ENCODE data around the gene WASHC4.

Gene WASHC4

DNA sequence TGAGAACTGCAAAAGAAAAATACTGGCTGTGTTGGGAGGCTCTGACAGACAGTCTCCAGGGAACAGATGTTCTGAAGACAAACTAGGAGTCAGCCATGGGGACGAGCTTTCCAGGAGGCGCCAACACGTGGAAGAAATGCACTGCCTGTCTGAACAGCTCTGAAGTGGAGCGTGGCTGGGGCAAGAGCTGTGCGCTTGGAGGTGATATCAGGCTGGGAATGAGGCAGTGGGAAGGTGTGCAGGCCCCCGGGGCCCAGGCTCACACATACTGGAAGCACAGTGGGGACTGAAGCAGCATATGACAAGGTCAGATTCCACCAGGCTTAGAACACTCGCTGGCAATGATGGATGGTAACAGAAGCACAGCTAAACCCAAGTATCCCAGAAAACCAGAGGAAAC is 110.9 kb downstream of the WASHC4 start:
- Histone ChIP-seq H3K9me2 (replicated peaks; ENCODE audit: control insufficient read depth, low read length) (no peaks in the 10 kb centered on the region), H3K79me2 (ENCODE audit: control insufficient read depth, low read length) (no peaks in the 10 kb centered on the region), H3K4me3 (ENCODE audit: low read length) (no peak overlapping the region), H3K27me3 (ENCODE audit: control insufficient read depth, low read length) (no peaks in the 10 kb centered on the region), H3K4me2 (ENCODE audit: low read length) (no peak overlapping the region), H3F3A (ENCODE audit: control insufficient read depth, insufficient read depth) (no peaks in the 10 kb centered on the region), H4K20me1 (ENCODE audit: control insufficient read depth, insufficient read depth, low read depth, low read length) (no peaks in the 10 kb centered on the region), H3K36me3 (ENCODE audit: control insufficient read depth, low read length) (peaks cover 23% of the 10 kb centered on the region), H3K9me3 (ENCODE audit: control insufficient read depth, insufficient read depth, low read length) (no peaks in the 10 kb centered on the region), H3K27ac (ENCODE audit: low read depth, low read length) (no peak overlapping the region), H3K4me1 (ENCODE audit: control insufficient read depth, low read length) (no peaks in the 10 kb centered on the region)
- TF ChIP-seq, protein P1, sequence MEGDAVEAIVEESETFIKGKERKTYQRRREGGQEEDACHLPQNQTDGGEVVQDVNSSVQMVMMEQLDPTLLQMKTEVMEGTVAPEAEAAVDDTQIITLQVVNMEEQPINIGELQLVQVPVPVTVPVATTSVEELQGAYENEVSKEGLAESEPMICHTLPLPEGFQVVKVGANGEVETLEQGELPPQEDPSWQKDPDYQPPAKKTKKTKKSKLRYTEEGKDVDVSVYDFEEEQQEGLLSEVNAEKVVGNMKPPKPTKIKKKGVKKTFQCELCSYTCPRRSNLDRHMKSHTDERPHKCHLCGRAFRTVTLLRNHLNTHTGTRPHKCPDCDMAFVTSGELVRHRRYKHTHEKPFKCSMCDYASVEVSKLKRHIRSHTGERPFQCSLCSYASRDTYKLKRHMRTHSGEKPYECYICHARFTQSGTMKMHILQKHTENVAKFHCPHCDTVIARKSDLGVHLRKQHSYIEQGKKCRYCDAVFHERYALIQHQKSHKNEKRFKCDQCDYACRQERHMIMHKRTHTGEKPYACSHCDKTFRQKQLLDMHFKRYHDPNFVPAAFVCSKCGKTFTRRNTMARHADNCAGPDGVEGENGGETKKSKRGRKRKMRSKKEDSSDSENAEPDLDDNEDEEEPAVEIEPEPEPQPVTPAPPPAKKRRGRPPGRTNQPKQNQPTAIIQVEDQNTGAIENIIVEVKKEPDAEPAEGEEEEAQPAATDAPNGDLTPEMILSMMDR (IDR thresholded peaks at IDR 0.05; ENCODE audit: low read depth, low read length, poor library complexity, severe bottlenecking): no peak
- no peak for TF ChIP-seq EZH2phosphoT487 (IDR thresholded peaks at IDR 0.05; ENCODE audit: borderline replicate concordance, low read length)
